Activated T-cell treated with anti-CD3 and anti-CD28 coated beads, Interleukin-2, amount 50 U/mL, for 72 hours (primary cell): ENCODE results near the gene ZDHHC17. TPM values are rescaled to one million over a fixed set of nuclear protein-coding genes. Genes with fewer than 3 reads are reported as not detected.

ENCODE experiments used
- ATAC-seq, 2 donors: fragments of 150-1000 bp; cut with Tn5 transposase; replicated peaks in 1 of 2; 2 replicates each; pipeline ENCODE4 v1.10.0; 2021; ENCODE audit warnings: moderate library complexity in 2 of 2, mild to moderate bottlenecking in 1 of 2
- DNase-seq, 2 donors: peaks; one replicate each; pipeline ENCODE4 v3.0.0; 2021 to 2022; ENCODE audit warnings: mixed read lengths in 1 of 2
- H3K27ac Mint-ChIP-seq: one replicate; pipeline ENCODE4 v1.8.0; 2022; ENCODE audit warnings: mild to moderate bottlenecking, moderate library complexity, mixed read lengths
- H3K27me3 Mint-ChIP-seq: one replicate; pipeline ENCODE4 v1.8.0; 2022; ENCODE audit warnings: low read depth, mixed read lengths
- H3K36me3 Mint-ChIP-seq, 2 donors: one replicate each; pipeline ENCODE4 v1.8.0; 2022; ENCODE audit warnings: mixed read lengths in 2 of 2, mild to moderate bottlenecking in 1 of 2; ENCODE audit not compliant: insufficient read depth in 2 of 2
- H3K4me1 Mint-ChIP-seq: one replicate; pipeline ENCODE4 v1.8.0; 2022; ENCODE audit warnings: low read depth, mixed read lengths
- H3K4me3 Mint-ChIP-seq, 2 donors: one replicate each; pipeline ENCODE4 v1.8.0; 2022; ENCODE audit warnings: mild to moderate bottlenecking in 2 of 2, mixed read lengths in 2 of 2, moderate library complexity in 2 of 2
- H3K9me3 Mint-ChIP-seq, 2 donors: one replicate each; pipeline ENCODE4 v1.8.0; 2022; ENCODE audit warnings: mixed read lengths in 2 of 2
- total RNA-seq, 2 donors: library from RNA; stranded (reverse); gene quantifications; one replicate each; pipeline ENCODE4 v1.2.3, GENCODE V29; 2022

The ZDHHC17 gene
- total RNA-seq, 2 donors from 2014 or later, result 26.0 to 28.7 TPM

DNA sequence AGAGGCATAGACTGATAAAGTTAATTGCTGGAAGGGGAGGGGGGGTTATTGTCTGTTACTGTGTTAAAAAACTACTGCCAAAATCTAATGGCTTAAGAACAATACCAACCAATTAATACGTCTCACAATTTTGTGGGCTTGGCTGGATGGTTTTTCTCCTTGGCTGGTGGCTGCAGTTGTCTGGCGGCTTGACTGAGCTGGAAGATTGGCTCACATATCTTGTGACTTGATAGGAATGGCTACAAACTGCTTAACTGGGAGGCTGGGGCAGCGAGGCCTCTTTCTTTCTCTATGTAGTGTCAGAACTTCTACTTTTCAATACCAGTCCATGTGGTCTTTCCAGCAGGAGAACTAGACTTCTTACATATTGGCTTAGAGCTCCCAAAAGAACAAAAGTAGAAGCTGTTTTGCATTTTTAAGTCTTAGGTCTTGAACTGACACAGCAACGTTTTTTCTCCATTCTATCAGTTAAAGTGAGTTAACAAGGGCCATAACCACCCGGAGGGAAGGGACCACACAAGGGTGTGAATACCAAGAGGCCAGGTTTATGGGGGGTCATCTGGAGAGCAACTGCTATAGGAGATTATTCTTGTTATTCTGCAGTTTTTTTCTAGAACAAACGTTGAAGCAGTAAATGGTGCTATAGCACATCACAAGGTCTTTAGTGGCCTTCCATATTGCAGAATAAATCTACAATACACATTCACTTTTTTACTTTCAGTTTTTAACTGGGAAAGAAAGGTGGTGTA is 46.9 kb downstream of the ZDHHC17 start:
- Mint-ChIP-seq H3K4me1 (no peaks in the 10 kb centered on the region), H3K27ac (no peak overlapping the region), H3K9me3 (no peaks in the 10 kb centered on the region), H3K27me3 (no peaks in the 10 kb centered on the region), H3K4me3 (no peak overlapping the region), H3K36me3 (peaks cover 0 to 4% of the 10 kb centered on the region in 2 donors)
- no peak for DNase-seq
- no peak for ATAC-seq

DNA sequence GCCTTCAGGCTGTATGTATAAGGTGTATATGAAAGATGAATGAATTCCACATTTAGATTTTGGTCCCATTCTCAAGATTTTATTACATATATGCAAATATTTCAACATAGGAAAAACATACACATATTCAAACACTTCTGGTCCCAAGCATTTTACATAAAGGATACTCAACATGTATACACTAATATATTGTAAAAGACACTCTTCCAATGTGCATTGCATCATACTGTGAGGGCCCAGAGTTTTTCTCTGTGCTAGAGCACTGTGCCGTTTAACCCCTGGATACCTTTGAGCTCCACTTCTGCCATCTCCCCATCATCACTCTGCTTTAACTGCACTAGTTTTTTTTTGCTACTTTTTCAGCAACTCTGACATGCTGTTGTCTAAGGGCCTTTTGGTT is 48.1 kb downstream of the ZDHHC17 start:
- Mint-ChIP-seq H3K4me3 (no peak overlapping the region), H3K27me3 (no peaks in the 10 kb centered on the region), H3K9me3 (no peaks in the 10 kb centered on the region), H3K27ac (no peak overlapping the region), H3K4me1 (no peaks in the 10 kb centered on the region), H3K36me3 (peaks cover 0 to 4% of the 10 kb centered on the region in 2 donors)
- no peak for DNase-seq
- no peak for ATAC-seq

DNA sequence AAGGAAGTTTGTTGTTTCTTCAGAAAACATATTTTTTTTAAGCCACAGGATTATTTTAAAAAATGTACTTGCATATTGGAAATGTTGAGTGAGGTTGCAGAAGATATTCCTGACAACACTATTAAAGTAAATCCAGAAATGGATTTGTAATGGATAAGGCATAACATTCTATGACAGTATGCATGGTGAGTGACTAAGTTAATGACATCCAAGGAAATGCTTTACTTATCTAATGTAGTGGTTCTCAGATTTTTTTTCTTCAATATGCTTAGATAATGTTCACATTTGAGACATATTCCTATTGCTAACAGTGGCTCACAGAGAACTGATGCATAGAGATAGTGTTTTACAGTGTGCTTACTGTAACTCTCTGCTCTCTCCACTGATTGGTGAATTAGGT is 49.4 kb downstream of the ZDHHC17 start:
- Mint-ChIP-seq H3K27me3 (no peaks in the 10 kb centered on the region), H3K4me1 (no peaks in the 10 kb centered on the region), H3K27ac (peak overlapping the region; percentile 60), H3K36me3 (peaks cover 0 to 4% of the 10 kb centered on the region in 2 donors), H3K9me3 (no peaks in the 10 kb centered on the region), H3K4me3 (no peak overlapping the region)
- no peak for ATAC-seq
- no peak for DNase-seq

GRCh38 chr12:76813972-76814371 is 50.1 kb downstream of the ZDHHC17 start:
- ATAC-seq (no peak), DNase-seq (no peak)
- Mint-ChIP-seq H3K36me3 (peaks cover 0 to 4% of the 10 kb centered on the region in 2 donors), H3K4me1 (no peaks in the 10 kb centered on the region), H3K27me3 (no peaks in the 10 kb centered on the region), H3K4me3 (no peak overlapping the region), H3K27ac (peak overlapping the region; percentile 22), H3K9me3 (no peaks in the 10 kb centered on the region)

- H3K27ac Mint-ChIP-seq, result no peak overlapping the region
Measured at GRCh38 chr12:76820888-76821482, 57.1 kb downstream of the ZDHHC17 start.

GRCh38 chr12:76830436-76830835 is 66.5 kb downstream of the ZDHHC17 start:
- Mint-ChIP-seq H3K27ac (no peak overlapping the region), H3K4me1 (no peaks in the 10 kb centered on the region), H3K27me3 (no peaks in the 10 kb centered on the region), H3K36me3 (peaks cover 3 to 11% of the 10 kb centered on the region in 2 donors), H3K9me3 (no peaks in the 10 kb centered on the region), H3K4me3 (no peak overlapping the region)
- ATAC-seq (no peak), DNase-seq (no peak)

More at GRCh38 chr12:76820888-76821482, 57.1 kb downstream of the ZDHHC17 start:
- no peak for DNase-seq
- Mint-ChIP-seq H3K9me3 (no peaks in the 10 kb centered on the region), H3K36me3 (no peaks in the 10 kb centered on the region), H3K4me1 (no peaks in the 10 kb centered on the region), H3K4me3 (no peak overlapping the region), H3K27me3 (no peaks in the 10 kb centered on the region)
- ATAC-seq, result no peak

GRCh38 chr12:76836633-76837032 is 72.7 kb downstream of the ZDHHC17 start:
- ATAC-seq (no peak), DNase-seq (no peak)
- Mint-ChIP-seq H3K4me1 (no peaks in the 10 kb centered on the region), H3K9me3 (no peaks in the 10 kb centered on the region), H3K4me3 (no peak overlapping the region), H3K27ac (no peak overlapping the region), H3K27me3 (no peaks in the 10 kb centered on the region), H3K36me3 (no peaks in the 10 kb centered on the region)

DNA sequence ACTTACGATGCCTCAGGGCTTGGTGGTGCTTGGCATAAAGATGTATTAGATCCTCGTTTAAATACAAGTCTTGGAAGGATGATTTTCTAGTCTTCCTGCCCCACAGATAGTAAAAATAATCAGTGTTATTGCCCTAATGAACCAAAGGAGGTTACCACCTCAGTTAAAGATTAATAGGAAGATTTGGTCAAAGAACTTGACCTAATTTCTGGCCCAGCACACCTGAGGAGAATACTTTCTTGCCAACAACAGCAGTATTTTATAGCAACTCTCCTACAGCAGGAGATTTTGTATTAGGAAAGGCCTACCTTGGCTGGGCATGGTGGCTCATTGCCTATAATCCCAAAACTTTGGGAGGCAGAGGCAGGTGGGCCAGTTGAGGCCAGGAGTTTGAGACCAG is 83.3 kb downstream of the ZDHHC17 start:
- ATAC-seq, result no peak
- peaks cover 0 to 5% of the 10 kb centered on the region in 2 donors for H3K36me3 Mint-ChIP-seq
- H3K4me3 Mint-ChIP-seq, result no peak overlapping the region
- no peak overlapping the region for H3K27ac Mint-ChIP-seq
- no peaks in the 10 kb centered on the region for H3K27me3 Mint-ChIP-seq
- no peaks in the 10 kb centered on the region for H3K4me1 Mint-ChIP-seq
- no peak for DNase-seq
- no peaks in the 10 kb centered on the region for H3K9me3 Mint-ChIP-seq

DNA sequence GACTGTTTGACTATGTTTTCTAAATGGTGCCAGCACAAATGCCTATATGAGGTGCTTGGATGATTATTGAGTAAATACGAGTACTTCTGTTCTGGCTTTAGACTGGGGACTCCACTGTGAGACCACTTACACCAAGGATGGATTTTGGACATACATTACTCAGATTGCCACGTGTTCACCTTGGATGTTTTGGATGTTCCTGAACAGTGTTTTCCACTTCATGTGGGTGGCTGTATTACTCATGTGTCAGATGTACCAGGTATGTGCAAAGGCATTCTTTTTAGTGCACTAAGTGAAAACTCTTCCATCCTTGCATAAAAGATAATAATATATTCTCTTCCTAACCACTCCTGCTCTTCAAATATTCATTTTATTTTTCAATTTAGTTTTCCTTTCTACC is 84.2 kb downstream of the ZDHHC17 start:
- no peaks in the 10 kb centered on the region for H3K9me3 Mint-ChIP-seq
- no peak overlapping the region for H3K4me3 Mint-ChIP-seq
- H3K4me1 Mint-ChIP-seq, result no peaks in the 10 kb centered on the region
- H3K27ac Mint-ChIP-seq, result no peak overlapping the region
- no peaks in the 10 kb centered on the region for H3K27me3 Mint-ChIP-seq
- H3K36me3 Mint-ChIP-seq, result peaks cover 0 to 5% of the 10 kb centered on the region in 2 donors
- ATAC-seq (no peak), DNase-seq (no peak)

DNA sequence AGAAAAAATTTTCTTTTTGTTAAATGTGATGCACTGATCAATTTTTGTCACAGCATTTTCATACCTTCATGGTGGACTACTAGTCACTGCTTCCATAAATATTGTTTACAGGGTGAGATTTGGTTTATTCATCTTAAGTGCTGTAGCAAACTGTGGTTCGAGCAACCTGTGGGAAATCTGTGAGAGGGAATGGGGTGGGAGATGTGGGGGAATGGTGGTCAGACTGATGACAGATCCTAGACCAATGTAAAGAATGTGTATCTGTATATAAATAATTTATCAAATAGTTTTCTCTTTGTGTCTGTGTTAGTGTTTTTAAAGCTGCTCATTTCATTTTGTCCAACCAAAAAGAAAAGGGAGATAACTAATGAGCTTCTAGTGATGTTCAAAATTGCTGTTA is 88.2 kb downstream of the ZDHHC17 start:
- no peaks in the 10 kb centered on the region for H3K4me1 Mint-ChIP-seq
- H3K27me3 Mint-ChIP-seq, result no peaks in the 10 kb centered on the region
- H3K9me3 Mint-ChIP-seq, result peaks cover 0 to 2% of the 10 kb centered on the region in 2 donors
- DNase-seq (no peak), ATAC-seq (no peak)
- peaks cover 4 to 5% of the 10 kb centered on the region in 2 donors for H3K36me3 Mint-ChIP-seq
- no peak overlapping the region for H3K4me3 Mint-ChIP-seq
- no peak overlapping the region for H3K27ac Mint-ChIP-seq

- peaks cover 0 to 2% of the 10 kb centered on the region in 2 donors for H3K9me3 Mint-ChIP-seq
- no peak overlapping the region for H3K4me3 Mint-ChIP-seq
- peaks cover 8% of the 10 kb centered on the region for H3K4me1 Mint-ChIP-seq
- no peak for ATAC-seq
- DNase-seq, result no peak
- peaks cover 3 to 4% of the 10 kb centered on the region in 2 donors for H3K36me3 Mint-ChIP-seq
- H3K27me3 Mint-ChIP-seq, result no peaks in the 10 kb centered on the region
- no peak overlapping the region for H3K27ac Mint-ChIP-seq
Measured at GRCh38 chr12:76855271-76855670, 91.4 kb downstream of the ZDHHC17 start.

DNA sequence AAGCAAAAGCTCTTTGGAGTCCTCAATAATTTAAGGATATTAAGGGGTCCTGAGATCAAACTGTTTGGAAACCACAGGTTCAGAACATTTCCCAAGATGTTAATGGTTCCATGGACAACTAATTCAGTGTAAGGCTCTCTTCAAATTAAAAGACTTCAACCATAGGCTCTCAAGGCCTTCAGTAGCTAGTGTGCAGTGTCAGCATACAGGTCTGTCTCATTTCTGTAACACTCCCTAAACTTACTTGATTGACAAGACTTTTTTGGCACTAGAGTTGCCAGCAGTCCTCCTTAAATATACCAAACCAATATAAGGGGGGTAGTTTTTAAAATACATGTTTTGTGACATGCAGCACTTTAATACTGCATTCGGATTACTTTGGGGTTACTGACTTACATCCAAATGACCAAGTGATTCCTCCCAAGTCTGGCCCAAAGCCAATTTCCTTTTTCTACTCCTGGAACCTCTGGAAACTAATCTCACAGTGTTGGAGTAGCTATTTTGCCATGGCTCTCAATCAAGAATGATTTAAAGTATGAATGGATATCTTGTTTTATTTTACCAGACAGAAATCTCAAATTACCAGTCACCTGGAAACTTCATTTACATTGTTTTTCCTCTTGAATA is 92.2 kb downstream of the ZDHHC17 start:
- Mint-ChIP-seq H3K27me3 (no peaks in the 10 kb centered on the region), H3K4me3 (no peak overlapping the region), H3K36me3 (peaks cover 0 to 4% of the 10 kb centered on the region in 2 donors), H3K4me1 (peaks cover 8% of the 10 kb centered on the region), H3K27ac (no peak overlapping the region), H3K9me3 (peaks cover 0 to 2% of the 10 kb centered on the region in 2 donors)
- ATAC-seq, result no peak
- no peak for DNase-seq

DNA sequence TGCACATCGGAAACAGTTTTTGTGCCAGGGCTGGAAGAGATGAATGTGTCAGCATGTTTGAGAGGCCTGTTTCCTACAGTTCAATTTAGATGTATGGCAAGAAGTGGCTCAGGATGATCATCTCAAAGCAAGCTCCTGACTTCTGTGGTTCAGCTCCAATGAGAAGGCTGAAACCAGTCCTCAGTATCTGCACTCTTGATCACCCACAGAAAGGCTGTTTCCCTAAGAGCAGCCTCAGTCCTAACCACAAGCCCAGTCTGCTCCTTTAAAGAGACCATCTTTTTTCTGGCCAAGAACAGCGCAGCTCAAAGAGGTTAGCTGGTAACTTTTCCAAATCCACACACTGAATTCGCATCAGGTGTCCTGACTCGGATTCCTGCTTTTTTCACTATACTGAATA is 95.7 kb downstream of the ZDHHC17 start:
- Mint-ChIP-seq H3K4me3 (no peak overlapping the region), H3K27me3 (peaks cover 6% of the 10 kb centered on the region), H3K4me1 (peaks cover 8% of the 10 kb centered on the region), H3K9me3 (peaks cover 0 to 2% of the 10 kb centered on the region in 2 donors), H3K27ac (no peak overlapping the region), H3K36me3 (peaks cover 0 to 4% of the 10 kb centered on the region in 2 donors)
- DNase-seq (no peak), ATAC-seq (no peak)
